Thyroid gland (tissue), 4 donors: ENCODE data around the gene GRIP1. TPM values are rescaled to one million over a fixed set of nuclear protein-coding genes. Genes with fewer than 3 reads are reported as not detected.

Experiments used
- DNase-seq, 2 donors: peaks; one replicate each; pipeline ENCODE4 v3.0.0-alpha.2; 2019
- H3K27ac ChIP-seq, 3 donors: fragments of 200-600 bp; sonication (generic); 1 replicate in 2 of 3; 2 replicates in 1 of 3; pipeline ENCODE4 v1.5.1; 2016 to 2019; ENCODE audit warnings: mild to moderate bottlenecking in 1 of 3, moderate library complexity in 1 of 3
- H3K27me3 ChIP-seq: fragments of 200-600 bp; sonication (generic); one replicate; pipeline ENCODE4 v1.5.1; 2019
- H3K36me3 ChIP-seq, 2 donors: fragments of 200-600 bp; sonication (generic); one replicate each; pipeline ENCODE4 v1.5.1; 2016 to 2019
- H3K4me1 ChIP-seq, 2 donors: fragments of 200-600 bp; sonication (generic); one replicate each; pipeline ENCODE4 v1.5.1; 2017 to 2019
- H3K4me3 ChIP-seq, 3 donors: fragments of 200-600 bp; sonication (generic); replicated peaks in 1 of 3; 1 replicate in 2 of 3; 2 replicates in 1 of 3; pipeline ENCODE4 v1.5.1; 2016; ENCODE audit warnings: mild to moderate bottlenecking in 1 of 3
- H3K9me3 ChIP-seq: fragments of 200-600 bp; sonication (generic); one replicate; pipeline ENCODE4 v1.5.1; 2017
- POLR2A ChIP-seq, 2 donors: fragments of 450-650 bp; IDR thresholded peaks; one replicate each; pipeline ENCODE4 v1.6.1; 2017; ENCODE audit warnings: antibody characterized with exemption in 2 of 2, mild to moderate bottlenecking in 2 of 2, moderate library complexity in 1 of 2
- WGBS, 2 donors: methylation state at CpG; one replicate each; pipeline ENCODE4 v1.1.5; 2017; 5-methylcytosine and 5-hydroxymethylcytosine counted together
- intact Hi-C: fragments of 100-400 bp; cut with DNase I; formaldehyde crosslinking; loops from one replicate; pipeline ENCODE4 v1.15.1; 2023
- total RNA-seq, 4 donors: library from RNA; depleted of rRNA; stranded (reverse); fragments of >200 nt; gene quantifications; one replicate each; pipeline ENCODE4 v1.2.3, GENCODE V29; 2016
- TF ChIP-seq, protein P1 (sequence below), 6 experiments: fragments of 200-600 bp in 3 of 6; fragments of 450-650 bp in 3 of 6; sonication (generic) in 3 of 6; IDR thresholded peaks; one replicate each; pipeline ENCODE4 v1.5.1; 2016 to 2019; ENCODE audit warnings: antibody characterized with exemption in 6 of 6, mild to moderate bottlenecking in 2 of 6, inconsistent platforms in 1 of 6, moderate library complexity in 1 of 6

Gene GRIP1
- total RNA-seq, 4 donors from 2014 or later, result 9.9 to 21.1 (median 15.6) TPM

GRCh38 chr12:66598079-66598478 is 80.8 kb downstream of the GRIP1 start:
- WGBS, 2 donors, result 91 to 94% methylated on average over 4 of the region's 4 CpGs
- no peaks in the 10 kb centered on the region for H3K9me3 ChIP-seq
- H3K4me1 ChIP-seq, result peaks cover 0 to 1% of the 10 kb centered on the region in 2 donors
- no peak for DNase-seq
- no peaks in the 10 kb centered on the region for H3K27me3 ChIP-seq
- TF ChIP-seq, protein P1, sequence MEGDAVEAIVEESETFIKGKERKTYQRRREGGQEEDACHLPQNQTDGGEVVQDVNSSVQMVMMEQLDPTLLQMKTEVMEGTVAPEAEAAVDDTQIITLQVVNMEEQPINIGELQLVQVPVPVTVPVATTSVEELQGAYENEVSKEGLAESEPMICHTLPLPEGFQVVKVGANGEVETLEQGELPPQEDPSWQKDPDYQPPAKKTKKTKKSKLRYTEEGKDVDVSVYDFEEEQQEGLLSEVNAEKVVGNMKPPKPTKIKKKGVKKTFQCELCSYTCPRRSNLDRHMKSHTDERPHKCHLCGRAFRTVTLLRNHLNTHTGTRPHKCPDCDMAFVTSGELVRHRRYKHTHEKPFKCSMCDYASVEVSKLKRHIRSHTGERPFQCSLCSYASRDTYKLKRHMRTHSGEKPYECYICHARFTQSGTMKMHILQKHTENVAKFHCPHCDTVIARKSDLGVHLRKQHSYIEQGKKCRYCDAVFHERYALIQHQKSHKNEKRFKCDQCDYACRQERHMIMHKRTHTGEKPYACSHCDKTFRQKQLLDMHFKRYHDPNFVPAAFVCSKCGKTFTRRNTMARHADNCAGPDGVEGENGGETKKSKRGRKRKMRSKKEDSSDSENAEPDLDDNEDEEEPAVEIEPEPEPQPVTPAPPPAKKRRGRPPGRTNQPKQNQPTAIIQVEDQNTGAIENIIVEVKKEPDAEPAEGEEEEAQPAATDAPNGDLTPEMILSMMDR (IDR thresholded peaks at IDR 0.05), result no peak
- no peak for TF ChIP-seq POLR2A (IDR thresholded peaks at IDR 0.05)
- H3K4me3 ChIP-seq, result no peak overlapping the region
- intact Hi-C loops, result no loop called here
- no peak overlapping the region for H3K27ac ChIP-seq
- H3K36me3 ChIP-seq, result no peaks in the 10 kb centered on the region

DNA sequence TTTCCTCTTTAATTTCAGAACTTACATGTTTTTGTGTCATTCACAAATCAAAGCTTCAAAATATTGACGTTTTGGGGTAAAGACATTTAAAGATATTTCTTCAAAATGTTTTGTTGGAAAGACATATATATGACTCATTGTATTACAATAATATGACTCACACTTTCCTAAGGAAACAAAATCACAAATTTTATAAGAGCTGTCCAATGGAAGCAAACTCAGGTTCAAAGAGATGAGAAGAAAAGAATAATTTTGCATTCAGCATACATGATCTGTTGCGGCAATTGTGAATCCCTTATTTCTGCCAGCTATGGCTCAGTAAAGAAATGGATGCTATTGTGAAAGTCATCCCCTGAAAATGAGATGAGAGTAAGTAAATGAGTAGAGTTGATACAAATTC is 82.7 kb downstream of the GRIP1 start:
- H3K4me3 ChIP-seq, result no peak overlapping the region
- no peaks in the 10 kb centered on the region for H3K9me3 ChIP-seq
- H3K27me3 ChIP-seq, result no peaks in the 10 kb centered on the region
- no peak for TF ChIP-seq POLR2A (IDR thresholded peaks at IDR 0.05)
- TF ChIP-seq, protein P1 (IDR thresholded peaks at IDR 0.05), result no peak
- intact Hi-C loops, result no loop called here
- H3K27ac ChIP-seq, result no peak overlapping the region
- 82 to 85% methylated on average over 2 of the region's 2 CpGs for WGBS, 2 donors
- H3K4me1 ChIP-seq, result no peaks in the 10 kb centered on the region
- no peaks in the 10 kb centered on the region for H3K36me3 ChIP-seq
- no peak for DNase-seq

DNA sequence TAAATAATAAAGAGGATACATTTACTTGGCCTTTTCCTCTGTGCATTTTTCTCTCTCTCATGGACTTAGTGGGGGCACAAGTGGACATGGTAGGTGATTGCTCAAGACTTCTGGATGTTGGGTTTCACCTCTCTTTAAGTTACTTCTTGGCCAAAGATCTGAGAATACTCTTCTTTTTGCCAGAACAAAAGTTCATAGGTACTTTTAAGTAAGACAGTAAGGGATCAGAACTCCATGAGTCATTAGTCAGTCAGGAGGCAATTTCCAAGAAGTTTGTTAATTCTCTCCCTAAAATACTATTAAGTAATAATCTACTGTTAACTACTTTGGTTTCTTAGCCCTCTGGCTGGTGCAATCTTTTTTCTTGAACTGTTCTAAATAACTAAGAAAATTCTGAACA is 84.2 kb downstream of the GRIP1 start:
- intact Hi-C loops, result no loop called here
- H3K27me3 ChIP-seq, result no peaks in the 10 kb centered on the region
- H3K4me1 ChIP-seq, result no peaks in the 10 kb centered on the region
- no peak overlapping the region for H3K4me3 ChIP-seq
- H3K9me3 ChIP-seq, result no peaks in the 10 kb centered on the region
- no peaks in the 10 kb centered on the region for H3K36me3 ChIP-seq
- DNase-seq, result no peak
- no peak for TF ChIP-seq POLR2A (IDR thresholded peaks at IDR 0.05)
- TF ChIP-seq, protein P1 (IDR thresholded peaks at IDR 0.05), result no peak
- H3K27ac ChIP-seq, result no peak overlapping the region

GRCh38 chr12:66590275-66590985 is 88.4 kb downstream of the GRIP1 start:
- intact Hi-C loops, result no loop called here
- Histone ChIP-seq H3K27ac (no peak overlapping the region), H3K9me3 (no peaks in the 10 kb centered on the region), H3K27me3 (no peaks in the 10 kb centered on the region), H3K4me1 (no peaks in the 10 kb centered on the region), H3K36me3 (no peaks in the 10 kb centered on the region), H3K4me3 (no peak overlapping the region)
- no peak for TF ChIP-seq POLR2A (IDR thresholded peaks at IDR 0.05)
- TF ChIP-seq, protein P1 (IDR thresholded peaks at IDR 0.05), result no peak
- 81 to 93% methylated on average over 2 of the region's 2 CpGs for WGBS, 2 donors
- no peak for DNase-seq

GRCh38 chr12:66589095-66589494 is 89.8 kb downstream of the GRIP1 start:
- TF ChIP-seq POLR2A (IDR thresholded peaks at IDR 0.05), result no peak
- TF ChIP-seq, protein P1 (IDR thresholded peaks at IDR 0.05), result no peak
- DNase-seq, result no peak
- no peaks in the 10 kb centered on the region for H3K4me1 ChIP-seq
- no peaks in the 10 kb centered on the region for H3K9me3 ChIP-seq
- WGBS, 2 donors, result 82 to 85% methylated on average over 3 of the region's 3 CpGs
- H3K27me3 ChIP-seq, result no peaks in the 10 kb centered on the region
- intact Hi-C loops, result no loop called here
- H3K27ac ChIP-seq, result no peak overlapping the region
- H3K36me3 ChIP-seq, result no peaks in the 10 kb centered on the region
- no peak overlapping the region for H3K4me3 ChIP-seq
